GM21528 (cell line): ENCODE results near the gene KANK2.

ENCODE experiments used
- ATAC-seq: cut with Tn5 transposase; IDR thresholded peaks from one replicate; pipeline ENCODE4 v1.9.1; 2021; ENCODE audit warnings: mild to moderate bottlenecking, moderate library complexity; ENCODE audit not compliant: unreplicated experiment, low FRiP score

Gene KANK2

GRCh38 chr19:11226716-11227166 lies 29.4 kb upstream of the KANK2 start:
- no peak for ATAC-seq

GRCh38 chr19:11225815-11226214 lies 28.5 kb upstream of the KANK2 start:
- no peak for ATAC-seq

GRCh38 chr19:11225172-11225571 lies 27.8 kb upstream of the KANK2 start:
- no peak for ATAC-seq

DNA sequence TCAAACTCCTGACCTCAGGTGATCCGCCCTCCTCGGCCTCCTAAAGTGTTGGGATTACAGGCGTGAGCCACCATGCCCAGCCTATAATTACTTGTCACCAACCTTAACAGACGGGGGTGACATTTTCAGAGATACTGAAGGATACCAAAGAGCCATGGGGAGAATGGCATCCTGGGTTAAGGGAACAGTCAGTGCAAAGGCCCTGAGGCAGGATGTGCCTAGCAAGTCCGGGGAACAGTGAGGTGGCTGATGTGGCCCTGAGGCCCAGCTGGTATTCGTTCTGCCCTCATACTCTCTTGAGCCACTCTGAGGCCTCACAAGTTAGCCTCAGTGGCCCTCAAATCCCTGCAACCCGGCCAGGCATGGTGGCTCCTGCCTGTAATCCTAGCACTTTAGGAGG lies 27.1 kb upstream of the KANK2 start:
- no peak for ATAC-seq

GRCh38 chr19:11223200-11223599 lies 25.9 kb upstream of the KANK2 start:
- ATAC-seq = no peak

DNA sequence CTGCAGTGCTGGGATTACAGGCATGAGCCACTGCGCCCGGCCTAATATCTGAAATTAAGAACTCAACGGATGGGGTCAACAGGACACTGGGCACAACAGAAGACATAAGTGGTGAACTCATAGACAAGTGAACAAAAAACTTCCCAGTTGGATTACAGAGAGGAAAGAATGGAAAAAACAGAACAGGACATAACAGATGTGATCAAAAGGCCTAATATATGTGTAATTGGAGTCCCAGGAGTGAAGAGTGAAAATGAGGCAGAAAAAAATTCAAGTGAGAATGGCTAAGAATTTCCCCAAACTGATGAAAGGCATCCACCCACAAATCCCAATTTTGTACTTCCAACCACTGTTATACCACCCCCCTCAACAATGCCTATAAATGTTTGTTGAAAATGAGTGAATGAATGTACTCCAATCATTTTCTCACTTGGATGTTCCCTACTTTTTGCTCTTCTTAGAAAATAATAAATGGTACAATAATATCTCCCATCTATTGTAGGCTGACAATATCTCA lies 23.8 kb upstream of the KANK2 start:
- no peak for ATAC-seq

GRCh38 chr19:11214387-11214786 lies 17.0 kb upstream of the KANK2 start:
- ATAC-seq = no peak

- ATAC-seq = no peak
Measured at GRCh38 chr19:11210656-11210928, 13.2 kb upstream of the KANK2 start.

- ATAC-seq = no peak
Measured at GRCh38 chr19:11209839-11210655, 12.7 kb upstream of the KANK2 start.

GRCh38 chr19:11208561-11209471 lies 11.5 kb upstream of the KANK2 start:
- ATAC-seq = no peak

- ATAC-seq = no peak
Measured at GRCh38 chr19:11205939-11206570, 8.7 kb upstream of the KANK2 start.

- no peak for ATAC-seq
Measured at GRCh38 chr19:11204943-11205349, 7.6 kb upstream of the KANK2 start.

GRCh38 chr19:11204076-11204602 lies 6.8 kb upstream of the KANK2 start:
- ATAC-seq = no peak

- ATAC-seq = no peak
Measured at GRCh38 chr19:11203194-11204075, 6.1 kb upstream of the KANK2 start.

- ATAC-seq = no peak
Measured at GRCh38 chr19:11202488-11203193, 5.3 kb upstream of the KANK2 start.

GRCh38 chr19:11201791-11202190 lies 4.4 kb upstream of the KANK2 start:
- ATAC-seq = no peak

GRCh38 chr19:11200931-11201330 lies 3.6 kb upstream of the KANK2 start:
- ATAC-seq = no peak

DNA sequence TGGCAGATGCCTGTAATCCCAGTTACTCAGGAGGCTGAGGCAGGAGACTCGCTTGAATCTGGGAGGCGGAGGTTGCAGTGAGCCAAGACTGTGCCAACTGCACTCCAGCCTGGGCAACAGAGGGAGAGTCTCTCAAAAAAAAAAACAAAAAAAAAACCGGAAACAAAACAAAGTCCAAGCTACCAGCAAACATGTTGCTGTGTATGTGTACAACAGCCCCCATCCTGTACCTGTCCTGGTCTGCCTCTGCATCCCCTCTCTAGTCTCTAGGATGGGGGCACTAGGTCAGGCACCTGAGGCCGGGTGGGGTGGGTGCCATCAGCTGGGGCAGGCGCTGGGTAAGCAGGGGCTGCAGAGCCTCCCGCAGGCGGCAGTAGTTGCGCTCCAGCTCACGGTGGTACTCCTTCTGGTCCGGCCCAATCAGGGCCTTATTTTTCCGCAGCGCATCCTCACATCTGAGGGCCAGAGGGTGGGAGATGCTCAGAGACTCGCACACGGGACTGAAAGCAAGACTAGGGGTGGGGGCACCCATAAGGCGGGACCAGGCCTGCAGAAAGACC lies 2.8 kb upstream of the KANK2 start:
- ATAC-seq = no peak

DNA sequence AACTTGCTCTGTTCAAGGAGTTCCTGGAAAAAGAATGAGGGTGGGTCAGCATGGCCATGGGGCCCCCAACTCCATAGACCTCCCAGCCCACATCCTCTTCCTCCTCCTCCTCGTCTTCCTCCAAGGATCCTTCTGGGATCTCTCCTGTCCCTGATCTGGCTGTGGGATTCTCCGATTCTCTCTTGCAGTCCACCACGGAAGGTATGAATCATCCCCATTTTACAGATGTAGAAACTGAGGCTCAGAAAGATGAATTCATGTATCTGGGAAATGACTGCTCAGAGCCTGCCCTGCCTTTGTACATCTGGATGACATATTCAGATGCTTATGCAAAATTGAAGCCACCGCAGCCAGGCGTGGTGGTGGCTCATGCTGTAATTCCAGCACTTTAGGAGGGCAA lies 2.2 kb upstream of the KANK2 start:
- no peak for ATAC-seq
